ENCODE results near the gene GNPDA1.
A peak's percentile ranks its signal among the peaks of the same experiment; 100 is the strongest.

GNPDA1 gene

GRCh38 chr5:142009886-142010285 is 2.9 kb downstream of the GNPDA1 start:
- TF ChIP-seq, protein P1, sequence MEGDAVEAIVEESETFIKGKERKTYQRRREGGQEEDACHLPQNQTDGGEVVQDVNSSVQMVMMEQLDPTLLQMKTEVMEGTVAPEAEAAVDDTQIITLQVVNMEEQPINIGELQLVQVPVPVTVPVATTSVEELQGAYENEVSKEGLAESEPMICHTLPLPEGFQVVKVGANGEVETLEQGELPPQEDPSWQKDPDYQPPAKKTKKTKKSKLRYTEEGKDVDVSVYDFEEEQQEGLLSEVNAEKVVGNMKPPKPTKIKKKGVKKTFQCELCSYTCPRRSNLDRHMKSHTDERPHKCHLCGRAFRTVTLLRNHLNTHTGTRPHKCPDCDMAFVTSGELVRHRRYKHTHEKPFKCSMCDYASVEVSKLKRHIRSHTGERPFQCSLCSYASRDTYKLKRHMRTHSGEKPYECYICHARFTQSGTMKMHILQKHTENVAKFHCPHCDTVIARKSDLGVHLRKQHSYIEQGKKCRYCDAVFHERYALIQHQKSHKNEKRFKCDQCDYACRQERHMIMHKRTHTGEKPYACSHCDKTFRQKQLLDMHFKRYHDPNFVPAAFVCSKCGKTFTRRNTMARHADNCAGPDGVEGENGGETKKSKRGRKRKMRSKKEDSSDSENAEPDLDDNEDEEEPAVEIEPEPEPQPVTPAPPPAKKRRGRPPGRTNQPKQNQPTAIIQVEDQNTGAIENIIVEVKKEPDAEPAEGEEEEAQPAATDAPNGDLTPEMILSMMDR (conservative IDR thresholded peaks at IDR 0.05) = no peak
- no peak for TF ChIP-seq ZFX (IDR thresholded peaks at IDR 0.05)

GRCh38 chr5:142008813-142009212 is 4.0 kb downstream of the GNPDA1 start:
- H3K27ac ChIP-seq = no peak overlapping the region
- TF ChIP-seq, protein P1 (conservative IDR thresholded peaks at IDR 0.05) = no peak
- TF ChIP-seq ZFX (IDR thresholded peaks at IDR 0.05) = no peak

More at GRCh38 chr5:142009886-142010285, 2.9 kb downstream of the GNPDA1 start:
- H3K27ac ChIP-seq = no peak overlapping the region

- H3K27ac ChIP-seq = no peak overlapping the region
- TF ChIP-seq, protein P1 (conservative IDR thresholded peaks at IDR 0.05) = no peak
- TF ChIP-seq ZFX (IDR thresholded peaks at IDR 0.05) = no peak
Observed at GRCh38 chr5:142007237-142007544, 5.6 kb downstream of the GNPDA1 start.

DNA sequence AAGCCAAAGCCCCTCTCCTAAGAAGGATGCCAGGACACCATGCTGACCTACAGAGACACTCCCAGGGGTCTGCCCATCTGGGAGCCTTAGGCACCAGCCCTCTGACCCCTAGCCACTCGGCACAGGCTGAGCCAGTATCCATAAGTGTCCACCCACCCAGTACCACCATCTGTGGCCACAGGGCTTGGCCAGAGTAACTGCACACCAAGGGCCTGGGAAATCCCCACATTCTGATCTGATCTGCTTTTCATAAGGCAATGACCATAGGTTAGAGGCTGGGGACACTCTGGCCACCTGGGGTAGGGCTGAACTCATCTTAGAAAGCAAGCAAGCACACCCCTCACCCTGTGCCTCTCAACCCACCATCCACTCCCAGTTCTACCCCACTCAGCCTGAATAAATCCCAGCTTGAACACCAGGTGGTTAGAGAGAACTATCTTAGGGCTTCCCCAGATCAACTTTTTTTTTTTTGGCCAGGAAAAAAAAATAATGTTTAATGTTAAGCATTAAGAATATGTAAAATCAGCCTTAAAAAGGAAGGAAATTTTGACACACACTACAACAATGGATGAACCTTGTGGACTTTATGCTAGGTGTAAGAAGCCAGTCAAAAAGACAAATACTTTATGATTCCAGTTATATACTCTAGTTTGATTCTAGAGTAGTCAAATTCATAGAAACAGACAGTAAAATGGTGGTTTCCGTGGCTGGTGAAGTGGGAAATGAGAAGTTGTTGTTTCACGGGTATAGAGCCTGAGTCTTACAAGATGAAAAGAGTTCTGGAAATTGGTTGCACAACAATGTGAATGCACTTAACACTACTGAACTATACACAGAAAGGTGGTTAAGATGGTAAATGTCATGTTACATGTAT is 6.2 kb downstream of the GNPDA1 start:
- no peak overlapping the region for H3K27ac ChIP-seq

DNA sequence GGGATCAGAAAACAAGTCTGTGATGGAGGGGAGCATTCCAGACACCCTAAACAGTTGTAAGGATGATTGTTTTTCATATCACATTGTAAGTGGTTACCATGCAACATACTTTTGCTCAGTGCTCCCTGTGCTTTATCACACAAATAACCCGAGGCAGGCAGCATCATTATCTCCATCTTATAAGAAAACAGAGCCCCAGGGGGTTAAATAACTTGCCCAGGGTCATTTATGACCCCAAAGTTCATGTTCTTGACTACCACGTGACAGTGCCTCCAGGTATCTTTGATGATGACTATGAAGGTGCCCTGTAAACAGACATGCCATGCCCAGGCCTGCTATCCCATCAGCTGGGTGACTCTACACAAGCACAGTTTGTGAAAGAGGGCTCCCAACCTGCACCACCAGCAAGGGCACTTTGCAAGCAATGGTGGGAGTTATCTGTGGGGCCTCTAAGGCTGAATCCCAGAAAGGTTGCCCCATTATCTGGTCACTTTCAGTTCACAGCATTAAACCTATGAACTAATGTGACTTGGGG is 9.5 kb downstream of the GNPDA1 start:
- no peak overlapping the region for H3K27ac ChIP-seq
- TF ChIP-seq, protein P1 (conservative IDR thresholded peaks at IDR 0.05) = no peak
- no peak for TF ChIP-seq ZFX (IDR thresholded peaks at IDR 0.05)

More for the DNA sequence above, 6.2 kb downstream of the GNPDA1 start:
- TF ChIP-seq, protein P1 (conservative IDR thresholded peaks at IDR 0.05) = no peak
- TF ChIP-seq ZFX (IDR thresholded peaks at IDR 0.05) = no peak

DNA sequence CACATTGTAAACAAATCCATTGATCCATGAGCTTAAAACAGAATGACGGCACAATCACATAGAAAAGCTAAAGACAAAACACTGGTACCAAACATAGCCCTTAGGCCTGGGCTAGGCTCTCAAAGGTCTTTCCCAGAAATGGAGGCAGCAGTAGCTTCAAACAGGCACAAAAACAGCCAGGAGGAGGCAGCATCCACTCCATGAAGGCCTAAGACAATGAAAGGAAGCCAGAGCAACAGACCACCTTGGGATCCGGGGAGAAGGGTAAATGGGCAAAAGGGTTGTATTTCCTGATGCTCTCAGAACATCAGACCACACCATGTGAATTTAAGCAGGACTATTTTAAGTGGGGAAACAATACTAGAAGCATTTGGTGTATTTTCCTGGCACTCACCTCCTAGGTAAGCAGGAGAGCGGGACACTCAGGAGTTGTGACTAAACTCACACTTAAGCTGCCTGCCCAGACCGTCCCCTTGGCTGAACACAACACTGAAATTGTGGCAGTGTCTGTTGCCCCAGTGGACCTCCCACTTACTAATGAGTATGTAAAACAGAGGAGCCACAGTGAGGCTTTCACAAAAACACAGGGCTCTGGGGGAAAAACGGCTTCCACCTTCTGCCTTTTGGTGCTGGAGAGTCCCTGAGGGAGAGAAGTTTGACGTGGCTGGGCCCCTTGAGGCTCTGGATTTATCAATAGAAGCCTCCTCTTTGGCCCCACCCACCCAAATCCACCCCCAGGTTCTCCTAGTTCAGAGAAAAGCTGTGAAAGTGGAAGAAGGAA is 11.9 kb downstream of the GNPDA1 start:
- TF ChIP-seq, protein P1 (conservative IDR thresholded peaks at IDR 0.05) = peak; percentile 36
- no peak for TF ChIP-seq ZFX (IDR thresholded peaks at IDR 0.05)

DNA sequence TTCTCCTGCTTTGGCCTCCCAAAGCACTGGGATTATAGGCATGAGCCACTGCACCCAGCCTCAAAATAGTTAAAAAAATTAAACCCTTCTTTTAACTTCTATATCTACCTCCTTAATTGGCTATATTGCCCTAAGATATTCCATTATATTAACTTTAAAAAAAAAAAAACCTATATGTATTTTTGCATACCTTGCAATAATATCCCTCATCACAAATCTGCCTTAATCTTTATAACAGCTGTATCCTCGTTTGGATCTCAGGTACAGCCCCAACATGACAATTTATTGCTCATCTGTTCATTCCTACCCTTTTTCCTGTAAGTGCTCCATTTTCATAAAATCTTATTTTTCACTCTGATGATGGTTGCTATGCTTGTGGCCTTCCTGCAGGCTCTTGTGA is 12.7 kb downstream of the GNPDA1 start:
- no peak for TF ChIP-seq ZFX (IDR thresholded peaks at IDR 0.05)
- TF ChIP-seq, protein P1 (conservative IDR thresholded peaks at IDR 0.05) = no peak
- no peak overlapping the region for H3K27ac ChIP-seq

More for the DNA sequence above, 11.9 kb downstream of the GNPDA1 start:
- no peak overlapping the region for H3K27ac ChIP-seq

Data from C4-2B (cell line).